Stimulated activated CD4-positive, alpha-beta T cell treated with anti-CD3 and anti-CD28 coated beads, TNF-alpha, amount 100 ng/mL, for 24 hours (primary cell): Measurements from ENCODE around the gene CNGB1.
A peak's percentile ranks its signal among the peaks of the same experiment; 100 is the strongest.
"Not testable (repeated sequence)": the region's sequence is repeated elsewhere in the genome, so short reads cannot be mapped to it uniquely, and the experiment has no call there.

Source experiments
- DNase-seq, 3 experiments: peaks; one replicate each; pipeline ENCODE4 v3.0.0-alpha.2; 2020; ENCODE audit warnings: low read depth in 3 of 3

The CNGB1 gene

DNA sequence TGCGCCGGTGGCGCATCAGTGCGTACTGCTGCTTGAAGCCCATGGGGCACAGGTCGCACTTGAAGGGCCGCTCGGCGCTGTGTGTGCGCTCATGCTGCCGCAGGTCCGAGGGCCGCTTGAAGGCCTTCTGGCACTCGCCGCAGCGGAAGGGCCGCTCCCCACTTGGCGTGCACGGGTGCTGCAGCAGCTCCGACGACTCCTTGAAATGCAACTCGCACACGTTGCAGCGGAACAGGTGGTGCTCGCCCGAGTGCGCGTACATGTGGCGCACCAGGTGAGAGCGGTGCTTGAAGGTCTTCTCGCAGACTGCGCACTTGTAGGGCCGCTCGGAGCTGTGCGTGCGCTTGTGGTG, 26.2 kb upstream of the CNGB1 start:
- DNase-seq = no peak

DNA sequence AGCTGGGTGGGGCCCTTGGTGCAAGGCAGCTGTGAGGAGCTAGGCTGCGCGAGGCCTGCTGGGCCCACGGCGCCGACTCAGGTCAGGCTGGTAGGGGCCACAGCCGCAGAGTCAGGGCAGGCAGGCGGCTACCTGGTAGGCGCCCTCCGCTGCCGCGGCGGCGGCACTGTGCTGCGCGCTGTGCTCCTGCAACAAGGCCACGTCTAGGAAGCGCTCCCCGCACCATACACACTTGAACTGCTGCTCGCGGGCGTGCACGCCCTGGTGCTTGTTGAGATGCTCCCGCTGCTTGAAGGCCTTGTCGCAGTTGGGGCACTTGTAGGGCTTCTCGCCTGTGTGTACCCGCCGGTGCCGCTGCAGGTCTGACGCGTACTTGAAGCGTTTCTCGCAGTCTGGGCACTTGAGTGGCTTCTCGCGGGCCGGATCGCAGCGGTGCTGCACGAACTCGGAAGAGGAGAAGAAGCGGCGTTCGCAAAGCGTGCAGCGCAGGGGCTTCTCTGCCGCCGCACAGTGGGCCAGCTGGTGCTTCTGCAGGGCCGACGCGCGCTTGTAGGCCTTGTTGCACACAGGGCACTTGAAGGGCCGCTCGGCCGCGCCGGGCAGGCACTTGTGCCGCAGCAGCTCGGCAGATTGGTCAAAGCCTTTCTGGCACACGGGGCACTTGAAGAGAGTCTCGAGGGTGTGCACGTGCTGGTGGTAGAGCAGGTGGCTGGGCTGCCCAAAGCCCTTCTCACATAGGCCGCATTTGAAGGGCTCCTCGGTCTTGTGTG, 25.7 kb upstream of the CNGB1 start:
- DNase-seq = no peak

DNA sequence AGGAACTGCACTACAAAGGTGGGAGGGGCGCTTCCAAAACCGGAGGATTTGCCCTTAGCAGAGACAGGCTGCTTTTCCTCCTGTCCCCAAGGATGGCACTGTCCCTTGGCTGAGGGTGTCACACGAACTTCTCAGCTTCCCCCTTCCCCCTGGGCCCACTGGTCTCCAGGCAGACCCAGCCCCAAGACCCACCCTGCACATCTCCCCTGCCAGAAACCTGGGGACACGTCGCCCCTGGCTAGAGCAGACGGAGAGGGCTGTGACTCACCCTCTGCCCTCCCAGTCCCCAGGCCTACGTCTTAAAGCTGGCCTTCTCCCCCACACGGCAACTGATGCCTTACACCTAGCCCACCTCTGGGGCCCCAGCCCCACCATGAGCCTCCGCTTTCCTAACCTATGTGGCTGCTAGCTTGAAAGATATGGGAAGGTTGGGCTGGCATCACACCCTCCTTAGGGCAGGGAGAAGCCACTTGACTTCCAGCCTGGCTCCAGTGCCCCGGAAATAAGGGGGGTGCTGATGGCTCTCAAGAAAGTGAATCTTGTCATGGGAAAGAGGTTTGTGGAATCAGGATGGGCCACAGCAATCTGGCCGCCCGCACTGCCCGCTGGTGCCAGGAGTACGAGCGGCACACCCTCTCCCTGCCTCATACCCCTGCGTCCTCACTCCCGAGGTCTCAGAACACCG, 24.9 kb upstream of the CNGB1 start:
- DNase-seq = no peak

DNA sequence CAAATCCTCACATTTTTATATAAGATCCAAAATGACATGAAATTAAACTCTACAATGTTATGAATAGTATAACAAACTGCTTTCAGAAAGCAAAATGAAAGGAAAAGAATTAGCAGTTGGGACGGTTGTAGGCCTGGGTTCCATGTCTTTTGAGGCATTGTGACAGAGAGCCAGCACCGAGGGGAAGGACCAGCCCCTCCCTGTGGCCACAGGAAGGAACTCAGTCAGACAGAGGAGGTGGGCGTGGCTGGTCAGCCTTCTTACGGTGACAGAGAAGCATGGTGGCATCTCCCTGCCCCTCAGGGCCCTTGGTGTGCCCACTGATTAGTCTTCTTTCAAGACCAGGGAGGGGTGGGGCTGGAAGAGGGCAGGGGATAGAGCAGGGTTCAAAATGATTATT, 23.9 kb upstream of the CNGB1 start:
- DNase-seq = peak in 1 of 3 experiments; percentile 41

DNA sequence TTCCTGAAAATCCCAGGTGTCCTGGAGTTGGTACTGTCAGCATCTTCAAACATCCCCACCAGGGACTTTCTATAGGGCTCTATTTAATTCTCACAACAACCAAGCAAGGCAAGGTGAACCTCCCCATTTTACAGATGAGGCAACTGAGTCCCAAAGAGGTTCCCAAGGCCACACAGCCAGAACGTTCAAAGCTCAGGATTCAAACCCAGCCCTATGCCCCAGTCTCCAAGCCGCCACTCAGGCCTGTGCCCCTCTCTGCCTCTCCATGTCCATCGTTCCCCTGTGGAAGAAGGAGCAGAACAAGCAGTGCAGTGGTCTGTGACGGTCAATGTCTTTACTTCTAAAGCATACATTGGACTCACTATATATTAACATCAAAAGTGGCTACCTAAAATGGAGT, 23.4 kb upstream of the CNGB1 start:
- DNase-seq = no peak

DNA sequence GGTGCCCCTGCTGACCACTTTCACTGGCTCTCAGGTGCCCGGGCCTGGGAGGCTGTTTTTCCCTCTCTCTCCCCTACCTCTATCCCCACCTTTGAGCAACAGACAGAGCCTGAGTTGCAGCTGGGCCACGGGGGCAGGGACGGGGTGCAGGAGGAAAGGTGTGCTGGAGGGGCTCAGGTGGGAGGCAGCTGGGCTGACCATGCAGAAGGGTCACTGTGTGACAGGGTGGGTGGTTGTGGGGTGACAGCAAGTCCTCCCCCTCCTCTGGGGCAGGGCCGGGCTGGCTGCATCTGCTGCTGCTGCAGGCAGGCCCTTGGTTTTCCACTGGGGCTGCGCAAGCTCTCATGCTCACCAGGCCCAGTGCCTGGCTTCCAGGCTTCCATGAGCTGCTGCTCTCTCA, 23.0 kb upstream of the CNGB1 start:
- DNase-seq = no peak

DNA sequence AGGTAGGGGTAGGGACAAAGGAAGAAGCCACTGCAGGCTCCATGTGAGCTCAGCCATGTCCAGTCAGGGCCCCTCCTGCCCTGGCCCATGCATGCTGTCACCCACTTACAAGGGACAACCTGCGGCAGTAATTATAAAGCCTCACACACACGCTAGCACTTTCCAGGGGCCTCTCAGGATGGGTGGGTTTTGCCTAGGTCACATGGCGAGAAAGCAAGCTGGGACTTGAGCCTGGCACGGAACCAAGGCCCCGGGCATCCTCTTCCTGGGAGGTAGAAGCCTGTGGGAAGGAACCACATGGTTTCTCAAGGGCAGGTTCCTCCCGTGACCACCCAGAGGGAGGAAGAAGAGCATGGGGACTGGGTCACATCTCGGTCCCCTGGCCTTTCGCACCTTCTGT, 22.5 kb upstream of the CNGB1 start:
- DNase-seq = no peak

DNA sequence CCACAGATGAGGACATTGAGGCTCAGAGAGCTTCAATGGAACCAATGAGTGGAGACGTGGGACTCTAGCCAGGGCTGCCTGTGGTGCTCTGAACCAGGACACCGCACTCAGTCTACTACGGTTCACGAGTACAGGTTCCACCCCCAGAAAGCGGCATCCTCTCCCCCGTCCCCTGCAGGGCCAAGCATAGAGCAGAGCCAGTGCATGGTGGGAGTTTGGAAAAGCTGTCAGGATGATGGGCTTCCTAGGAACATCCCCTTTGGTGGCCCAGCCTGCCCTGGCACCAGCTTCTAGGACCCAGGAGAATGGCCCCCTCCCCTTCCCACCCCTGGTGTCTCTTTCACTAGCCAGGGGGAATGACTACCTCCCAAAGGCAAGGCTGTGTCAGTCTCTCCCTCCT, 21.2 kb upstream of the CNGB1 start:
- DNase-seq = no peak

DNA sequence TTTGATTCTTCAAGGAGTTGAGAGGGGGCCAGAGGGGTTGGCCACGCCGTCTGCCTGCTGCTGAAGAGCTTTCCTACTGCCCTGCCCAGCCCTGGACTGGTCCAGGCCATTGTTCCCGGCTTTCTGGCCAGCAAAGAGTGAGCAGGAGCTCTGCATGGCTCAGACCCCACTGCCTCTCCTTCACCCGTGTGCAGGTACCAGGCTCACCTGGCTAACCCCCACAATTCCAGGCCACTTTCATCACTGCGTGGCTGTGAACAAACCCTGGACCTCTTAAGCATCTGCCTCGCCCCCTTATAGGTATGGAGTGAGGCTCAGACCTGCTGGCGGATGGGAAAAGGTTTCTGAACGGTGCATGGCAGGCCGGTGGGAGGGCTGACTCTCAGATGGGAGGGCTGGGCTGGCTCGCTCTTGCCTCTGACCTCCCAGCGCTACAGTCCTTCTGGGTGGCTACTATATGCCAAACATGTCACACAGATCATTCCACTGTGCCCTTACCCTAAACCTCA, 20.7 kb upstream of the CNGB1 start:
- DNase-seq = no peak

DNA sequence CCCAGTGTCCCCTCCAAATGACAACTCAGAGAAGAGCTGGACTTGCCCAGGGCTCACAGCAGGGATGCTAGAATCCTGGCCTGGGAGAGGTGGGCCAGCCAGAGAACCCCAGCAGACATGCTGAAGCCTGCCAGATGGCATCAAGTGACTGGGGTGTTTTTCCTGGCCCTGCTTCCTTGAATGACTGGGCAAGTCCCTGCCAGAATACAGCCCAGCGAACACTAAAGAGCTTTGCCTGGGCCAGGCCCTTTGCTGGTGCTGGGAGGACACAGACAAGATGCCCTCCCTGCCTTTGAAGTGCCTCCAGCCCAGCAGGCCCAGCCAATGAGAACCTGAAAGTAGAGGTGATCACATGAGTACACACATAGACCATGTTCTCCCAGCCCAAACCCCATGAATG, 18.0 kb upstream of the CNGB1 start:
- DNase-seq = no peak

DNA sequence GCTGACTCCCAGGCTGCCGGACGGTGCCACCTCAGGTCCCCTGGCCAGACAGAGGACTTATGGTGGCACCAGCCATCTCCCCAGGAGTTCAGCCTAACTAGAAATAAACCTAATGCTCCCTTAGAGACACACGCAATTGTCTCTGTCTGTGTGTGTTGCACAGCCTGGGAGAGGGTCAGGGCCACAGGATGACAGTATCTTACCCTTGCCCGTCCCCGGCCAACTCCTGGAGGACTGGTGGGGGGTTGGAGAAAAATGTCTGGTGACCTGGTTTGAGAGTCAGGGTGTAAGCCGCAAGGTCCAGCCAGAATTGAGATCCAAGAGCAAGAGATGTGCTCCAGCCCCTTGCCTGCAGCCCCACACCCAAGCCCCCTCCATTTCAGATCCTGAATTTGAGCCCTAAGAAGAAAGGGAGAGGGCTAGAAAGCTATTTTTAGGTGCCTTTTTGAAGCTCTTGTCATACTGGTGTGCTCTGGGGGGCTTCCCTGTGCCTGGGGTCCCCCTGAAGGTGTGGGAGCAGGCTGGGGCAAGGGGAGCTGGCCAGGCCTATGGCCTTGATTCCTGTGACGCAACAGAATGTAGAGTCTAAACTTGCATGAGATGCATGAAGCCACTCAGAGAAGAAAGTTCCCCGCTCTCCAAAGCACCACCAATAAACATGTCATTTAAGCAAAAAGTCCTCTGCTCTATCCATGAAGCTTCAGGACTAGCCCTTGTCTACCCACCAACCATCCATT, 16.7 kb upstream of the CNGB1 start:
- no peak for DNase-seq

DNA sequence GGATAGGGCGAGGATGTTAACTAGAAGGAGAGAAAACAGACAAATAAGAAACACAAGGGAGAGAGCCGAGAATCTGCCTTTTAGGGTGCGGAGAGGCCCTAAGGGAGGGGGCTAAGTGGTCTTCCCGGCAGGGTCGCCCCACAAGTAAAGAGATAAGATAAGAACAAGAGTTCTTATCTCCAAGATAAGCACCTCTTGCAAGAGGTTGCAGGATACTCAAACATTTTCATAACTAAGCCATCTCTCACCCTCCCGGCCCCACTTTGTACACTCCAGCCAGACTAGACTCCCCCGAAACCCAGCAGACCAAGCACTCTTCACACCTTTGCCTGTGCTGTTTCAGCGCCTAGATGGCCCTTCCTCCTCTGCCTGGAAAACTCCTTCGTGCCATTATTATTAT, 15.3 kb upstream of the CNGB1 start:
- no peak for DNase-seq

DNA sequence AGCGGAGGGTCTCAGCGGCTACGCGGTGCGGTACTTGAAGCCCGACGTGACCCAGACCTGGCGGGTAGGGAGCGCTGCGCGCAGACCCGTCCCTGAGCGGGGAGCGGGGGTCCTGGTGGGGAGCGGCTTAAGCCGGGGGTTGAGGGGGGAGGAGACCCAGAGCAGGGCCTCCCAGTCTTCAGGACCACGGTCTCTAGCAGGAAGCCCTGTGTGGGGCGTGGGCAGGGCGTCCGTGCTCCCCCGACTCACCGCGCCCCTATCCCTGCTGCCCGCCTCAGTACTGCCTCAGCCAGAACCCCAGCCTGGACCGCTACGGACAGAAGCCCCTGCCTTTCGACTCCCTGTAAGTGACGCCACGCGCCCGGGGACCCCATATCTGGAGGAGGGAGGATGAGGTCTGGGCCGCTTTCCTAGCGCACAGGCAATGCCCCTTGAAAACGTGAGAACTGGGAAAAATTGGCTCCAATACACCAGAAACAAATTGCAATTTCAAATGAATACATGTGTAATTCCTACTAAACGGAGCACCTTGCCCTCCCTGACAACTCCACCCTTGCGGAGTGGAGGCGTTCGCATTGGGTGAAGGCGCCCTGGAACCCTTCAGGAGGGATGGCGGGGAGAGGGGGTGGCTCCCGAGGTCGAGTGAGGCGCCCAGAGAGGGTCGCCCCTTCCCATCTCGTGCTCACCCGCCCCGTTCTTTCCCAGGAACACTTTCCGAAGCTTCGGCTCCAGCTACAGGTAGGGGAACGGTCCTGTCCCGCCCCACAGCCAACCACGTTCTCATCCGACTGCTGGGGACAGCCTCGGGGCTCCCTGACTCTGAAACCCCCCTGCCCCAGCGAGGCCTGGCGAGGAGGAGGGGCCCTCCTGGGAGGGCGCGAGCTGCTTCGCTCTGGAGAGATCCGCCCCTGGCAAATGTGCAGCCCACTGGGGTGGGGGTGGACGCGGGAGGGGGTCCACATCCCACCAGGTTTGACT, 14.6 kb upstream of the CNGB1 start:
- no peak for DNase-seq

DNA sequence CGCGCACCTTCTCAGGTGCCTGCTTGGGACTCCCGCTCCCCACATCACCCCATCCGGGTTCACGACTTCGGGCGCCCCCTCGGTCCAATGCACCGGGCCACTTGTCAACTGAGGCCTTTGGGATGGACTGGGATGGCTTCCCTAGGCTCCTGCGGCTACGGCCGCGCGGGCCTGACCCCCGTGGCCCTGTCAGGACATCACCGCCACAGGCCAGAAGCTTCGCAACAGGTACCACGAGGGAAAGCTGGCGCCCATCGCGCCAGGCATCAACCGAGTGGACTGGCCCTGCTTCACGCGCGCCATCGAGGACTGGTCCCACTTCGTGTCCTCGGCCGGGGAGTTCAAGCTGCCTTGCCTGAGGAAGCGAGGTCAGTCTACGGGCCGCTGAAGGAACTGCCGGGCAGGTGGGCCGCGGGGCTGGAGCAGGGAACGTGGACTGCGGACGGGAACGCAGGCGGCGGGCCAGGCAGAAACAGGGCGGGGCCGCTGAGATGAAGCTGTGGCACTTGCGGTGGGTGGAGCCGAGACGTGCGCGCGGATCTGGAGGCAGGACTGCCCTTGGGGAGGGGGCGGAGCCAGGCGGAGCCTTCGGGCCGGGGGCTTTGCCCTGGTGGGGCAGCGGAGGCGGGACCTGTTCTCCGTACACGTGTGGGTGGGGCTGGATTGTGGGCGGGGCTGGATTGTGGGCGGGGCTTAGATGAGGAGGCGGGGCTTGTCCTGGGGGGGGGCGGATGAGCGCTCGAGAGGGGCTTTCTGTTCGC, 13.7 kb upstream of the CNGB1 start:
- peak; percentile 78 to 92 (median 83) for DNase-seq

DNA sequence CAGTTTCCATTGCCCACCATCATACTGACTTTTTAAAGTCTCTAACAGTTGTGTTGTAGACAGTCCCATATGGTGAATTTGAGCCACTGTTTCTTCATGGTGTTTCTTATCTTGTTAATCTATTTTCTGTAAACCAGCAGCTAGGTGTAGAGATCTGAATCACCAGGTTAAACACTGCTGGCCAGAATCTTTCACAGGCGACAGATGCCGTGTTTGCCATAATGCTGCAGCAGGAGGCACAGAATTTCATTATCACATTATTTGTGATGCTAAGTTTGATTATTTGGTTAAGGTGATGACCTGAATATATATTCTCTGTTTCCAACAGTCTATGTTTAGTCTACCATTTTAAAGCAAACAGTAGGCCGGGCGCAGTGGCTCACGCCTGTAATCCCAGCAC, 11.5 kb upstream of the CNGB1 start:
- no peak for DNase-seq

DNA sequence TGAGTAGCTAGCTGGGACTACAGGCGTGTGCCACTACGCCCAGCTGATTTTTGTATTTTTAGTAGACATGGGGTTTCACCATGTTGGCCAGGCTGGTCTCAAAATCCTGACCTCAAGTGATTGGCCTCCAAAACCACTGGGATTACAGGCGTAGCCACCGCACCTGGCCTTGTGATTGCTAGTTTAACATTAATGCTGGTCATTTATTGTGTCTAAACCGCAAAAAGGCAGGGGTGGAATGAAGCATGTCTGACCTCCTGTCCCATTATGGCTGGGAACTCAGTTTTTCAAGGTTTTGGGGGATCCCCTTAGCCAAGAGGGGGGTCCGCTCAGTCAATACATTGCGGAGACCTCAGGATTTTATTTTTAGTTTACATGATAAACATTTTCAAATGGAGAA, 10.7 kb upstream of the CNGB1 start:
- no peak for DNase-seq

DNA sequence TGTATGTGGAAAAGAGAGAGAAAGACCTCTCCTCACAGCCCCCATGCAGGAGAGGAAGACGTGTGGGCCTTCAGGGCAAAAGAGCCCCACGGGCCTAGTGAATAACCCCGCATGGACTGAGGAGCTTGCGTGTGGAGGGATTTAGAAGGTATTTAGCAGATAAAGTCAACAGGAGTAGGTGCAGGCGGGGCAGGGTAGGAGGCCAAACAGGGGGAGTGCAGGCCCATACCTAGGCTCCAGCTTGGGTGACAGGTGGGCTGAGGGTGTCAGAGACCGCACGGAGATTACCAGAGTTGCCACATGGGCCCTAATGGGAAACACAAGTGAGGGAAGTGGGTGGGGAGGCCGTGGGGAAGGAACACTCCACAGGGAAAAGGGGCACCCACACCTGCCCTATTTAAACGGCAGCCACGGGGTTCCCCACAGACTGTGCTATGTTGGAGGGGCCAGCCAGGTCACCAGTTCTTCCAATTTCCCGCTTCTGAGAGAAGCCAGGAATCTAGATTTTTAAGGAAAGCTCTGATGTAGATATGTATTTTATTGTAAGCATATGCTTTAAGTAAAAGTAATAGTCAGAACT, 8.2 kb upstream of the CNGB1 start:
- no peak for DNase-seq

DNA sequence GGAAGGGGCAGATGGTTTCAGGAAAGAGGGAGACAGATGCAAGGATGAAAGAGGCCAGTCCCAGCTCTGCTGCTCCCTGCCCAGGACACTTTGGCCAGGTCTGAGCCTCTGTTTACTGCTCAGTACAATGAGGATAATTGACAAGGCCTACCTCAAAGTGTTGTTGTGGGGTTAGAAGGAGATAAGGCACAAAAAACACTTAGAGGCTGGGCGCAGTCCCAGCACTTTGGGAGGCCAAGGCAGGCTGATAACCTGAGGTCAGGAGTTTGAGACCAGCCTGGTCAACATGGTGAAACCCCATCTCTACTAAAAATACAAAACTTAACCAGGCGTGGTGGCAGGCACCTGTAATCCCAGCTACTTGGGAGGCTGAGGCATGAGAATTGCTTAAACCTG, 7.1 kb upstream of the CNGB1 start:
- DNase-seq = not testable (repeated sequence)

DNA sequence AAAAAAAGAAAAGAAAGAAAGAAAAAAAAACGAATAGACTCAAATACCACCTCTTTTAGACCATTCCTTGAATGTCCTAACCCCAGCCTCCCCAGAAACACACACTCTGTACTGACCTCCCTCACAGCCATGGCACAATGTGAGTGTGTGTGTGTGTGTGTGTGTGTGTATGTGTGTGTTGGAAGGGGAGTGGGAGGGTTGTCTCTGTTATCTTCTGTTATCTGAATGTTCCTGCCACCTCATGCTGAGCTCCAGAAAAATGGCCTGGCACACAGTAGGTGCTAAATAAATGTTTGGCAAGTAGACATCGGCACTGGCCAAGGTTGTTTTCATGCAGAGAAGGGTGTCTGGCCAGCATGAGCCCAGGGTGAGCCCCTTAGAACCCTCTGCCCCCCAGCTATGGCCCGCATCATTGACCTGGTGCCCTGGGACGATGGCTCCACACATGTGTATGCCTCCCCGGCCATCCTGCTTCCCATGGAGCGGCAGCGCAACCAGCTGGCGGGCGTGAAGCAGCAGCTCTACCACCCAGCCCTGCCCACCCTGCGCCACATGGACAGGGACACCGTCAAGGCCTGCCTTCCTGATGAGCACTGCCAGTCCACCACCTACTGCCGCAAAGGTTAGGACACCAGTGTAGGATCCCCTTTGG, 6.6 kb upstream of the CNGB1 start:
- no peak for DNase-seq

DNA sequence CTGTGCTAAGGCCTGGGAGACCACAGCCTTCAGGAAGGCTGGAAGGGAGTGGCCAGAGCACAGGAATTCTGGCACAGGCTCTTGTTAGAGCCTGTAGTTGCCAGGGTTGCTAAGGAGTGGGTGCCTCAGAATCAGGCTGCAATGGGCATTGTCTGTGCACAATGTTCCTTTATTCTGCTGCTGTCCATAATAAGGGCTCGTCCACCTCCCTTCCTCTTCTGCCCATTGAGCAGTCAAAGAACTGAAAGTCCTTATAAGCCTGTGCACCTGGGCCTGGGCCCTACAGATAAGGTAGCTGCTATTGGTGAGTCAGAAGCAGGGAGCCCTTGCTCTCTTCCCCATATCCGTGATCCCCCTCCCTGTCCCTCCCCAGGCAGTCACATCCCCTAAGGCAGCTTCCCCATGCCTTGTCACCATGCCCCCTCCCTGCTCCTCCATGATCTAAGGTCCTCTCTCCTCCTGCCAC, 5.4 kb upstream of the CNGB1 start:
- DNase-seq = no peak
